GM12873 (cell line): Measurements from ENCODE around the gene DNMT3L.

Experiments used
- TF ChIP-seq, protein P1 (sequence below): IDR thresholded peaks from 2 replicates; pipeline ENCODE4 v1.5.1; 2012; ENCODE audit warnings: low read depth, mild to moderate bottlenecking, moderate library complexity, low read length, control low read depth; ENCODE audit not compliant: insufficient read depth; ENCODE audit errors: missing control alignments

Gene DNMT3L

DNA sequence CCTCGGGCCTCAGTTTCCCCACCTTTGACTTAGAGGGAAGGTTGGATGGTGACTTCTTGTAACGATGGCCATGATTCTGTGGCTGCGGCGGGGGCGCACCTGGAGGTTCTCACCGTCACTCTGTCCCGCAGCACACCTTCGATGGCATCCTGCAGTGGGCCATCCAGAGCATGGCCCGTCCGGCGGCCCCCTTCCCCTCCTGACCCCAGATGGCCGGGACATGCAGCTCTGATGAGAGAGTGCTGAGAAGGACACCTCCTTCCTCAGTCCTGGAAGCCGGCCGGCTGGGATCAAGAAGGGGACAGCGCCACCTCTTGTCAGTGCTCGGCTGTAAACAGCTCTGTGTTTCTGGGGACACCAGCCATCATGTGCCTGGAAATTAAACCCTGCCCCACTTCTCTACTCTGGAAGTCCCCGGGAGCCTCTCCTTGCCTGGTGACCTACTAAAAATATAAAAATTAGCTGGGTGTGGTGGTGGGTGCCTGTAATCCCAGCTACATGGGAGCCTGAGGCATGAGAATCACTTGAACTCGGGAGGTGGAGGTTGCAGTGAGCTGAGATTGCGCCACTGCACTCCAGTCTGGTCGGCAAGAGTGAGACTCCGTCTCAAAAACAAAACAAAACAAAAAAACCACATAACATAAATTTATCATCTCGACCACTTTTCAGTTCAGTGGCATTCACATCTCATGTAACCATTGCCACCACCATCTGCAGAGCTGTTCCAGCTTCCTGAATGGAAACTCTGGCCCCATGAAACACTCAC is 36.0 kb upstream of the DNMT3L start:
- TF ChIP-seq, protein P1, sequence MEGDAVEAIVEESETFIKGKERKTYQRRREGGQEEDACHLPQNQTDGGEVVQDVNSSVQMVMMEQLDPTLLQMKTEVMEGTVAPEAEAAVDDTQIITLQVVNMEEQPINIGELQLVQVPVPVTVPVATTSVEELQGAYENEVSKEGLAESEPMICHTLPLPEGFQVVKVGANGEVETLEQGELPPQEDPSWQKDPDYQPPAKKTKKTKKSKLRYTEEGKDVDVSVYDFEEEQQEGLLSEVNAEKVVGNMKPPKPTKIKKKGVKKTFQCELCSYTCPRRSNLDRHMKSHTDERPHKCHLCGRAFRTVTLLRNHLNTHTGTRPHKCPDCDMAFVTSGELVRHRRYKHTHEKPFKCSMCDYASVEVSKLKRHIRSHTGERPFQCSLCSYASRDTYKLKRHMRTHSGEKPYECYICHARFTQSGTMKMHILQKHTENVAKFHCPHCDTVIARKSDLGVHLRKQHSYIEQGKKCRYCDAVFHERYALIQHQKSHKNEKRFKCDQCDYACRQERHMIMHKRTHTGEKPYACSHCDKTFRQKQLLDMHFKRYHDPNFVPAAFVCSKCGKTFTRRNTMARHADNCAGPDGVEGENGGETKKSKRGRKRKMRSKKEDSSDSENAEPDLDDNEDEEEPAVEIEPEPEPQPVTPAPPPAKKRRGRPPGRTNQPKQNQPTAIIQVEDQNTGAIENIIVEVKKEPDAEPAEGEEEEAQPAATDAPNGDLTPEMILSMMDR = peak; percentile 87

DNA sequence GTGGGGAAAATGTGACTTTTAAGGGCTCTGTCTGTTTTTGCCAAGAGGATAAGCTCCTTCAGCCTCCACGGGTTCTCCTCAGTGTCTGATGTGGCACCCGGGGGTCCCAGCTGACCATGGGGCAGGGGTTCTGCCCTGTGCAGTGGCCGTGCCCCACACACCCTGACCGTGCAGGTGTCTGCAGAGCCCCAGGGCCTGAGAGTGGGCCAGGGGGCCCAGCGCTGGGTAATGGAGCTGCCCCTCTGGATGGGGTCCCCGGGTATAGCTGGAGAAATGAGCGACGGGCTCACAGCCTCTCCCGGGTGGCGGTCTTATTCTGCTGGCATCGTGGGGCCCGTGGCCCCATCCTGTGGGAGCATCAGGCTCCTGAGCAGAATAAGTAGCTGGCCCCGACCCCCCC is 35.2 kb upstream of the DNMT3L start:
- TF ChIP-seq, protein P1 = no peak

DNA sequence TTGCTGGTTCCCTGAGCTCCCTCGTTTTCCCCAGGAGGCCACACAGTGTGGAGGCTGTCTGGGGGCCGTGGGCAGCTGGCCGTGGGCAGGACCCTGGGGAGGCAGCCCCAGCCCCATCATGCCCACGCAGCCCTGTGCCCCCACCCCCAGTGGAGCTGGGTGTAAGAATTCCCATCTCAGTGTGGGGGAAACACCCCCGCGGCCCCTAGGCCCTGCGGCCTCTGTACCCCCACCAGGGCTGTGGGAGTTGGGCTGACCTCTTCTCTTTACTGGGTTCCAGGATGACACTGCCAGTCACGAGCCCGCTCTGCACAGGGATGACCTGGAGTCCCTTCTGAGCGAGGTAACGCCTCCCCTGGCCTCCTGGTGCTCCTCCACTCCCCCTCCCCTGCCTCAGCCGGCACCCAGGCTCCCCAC is 34.4 kb upstream of the DNMT3L start:
- TF ChIP-seq, protein P1 = no peak

DNA sequence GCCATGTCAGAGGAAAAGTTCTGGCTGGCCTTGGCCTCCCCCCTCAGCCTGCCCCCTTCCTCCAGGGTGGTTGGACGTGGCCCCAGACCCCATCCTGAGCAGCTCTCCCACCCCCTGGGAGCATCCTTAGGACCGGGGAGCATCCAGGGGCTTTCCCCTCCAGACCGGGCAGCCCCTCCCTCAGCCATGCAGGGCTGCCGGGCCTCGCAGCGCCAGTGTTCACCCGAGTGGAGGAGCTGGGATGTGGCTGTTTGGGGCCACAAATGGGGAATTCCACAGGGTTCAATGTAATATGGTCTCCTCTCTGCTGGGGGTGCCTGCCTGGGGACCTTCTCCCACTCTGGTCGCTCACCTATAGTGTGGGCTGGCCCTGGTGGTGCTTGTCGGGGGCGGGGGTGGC is 33.9 kb upstream of the DNMT3L start:
- TF ChIP-seq, protein P1 = no peak

DNA sequence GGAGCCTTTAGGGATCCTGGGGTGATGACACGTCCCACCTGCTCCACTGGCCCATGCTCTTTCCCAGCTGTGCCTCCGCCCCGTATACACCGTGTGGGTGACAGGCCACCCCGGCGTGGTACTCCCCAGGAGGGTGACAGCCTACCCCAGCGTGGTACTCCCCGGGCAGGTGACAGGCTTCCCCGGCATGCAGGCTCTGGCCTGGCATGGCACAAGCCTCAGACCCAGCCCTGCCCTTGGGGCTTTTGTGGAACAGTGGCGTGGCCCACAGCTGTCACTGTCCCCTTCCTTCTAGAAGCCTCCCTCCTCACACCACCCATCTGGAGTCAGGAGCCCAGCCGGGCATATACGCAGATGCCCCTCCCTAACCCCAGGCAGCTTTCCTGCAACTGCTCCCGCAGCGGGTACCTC is 33.5 kb upstream of the DNMT3L start:
- TF ChIP-seq, protein P1 = no peak

DNA sequence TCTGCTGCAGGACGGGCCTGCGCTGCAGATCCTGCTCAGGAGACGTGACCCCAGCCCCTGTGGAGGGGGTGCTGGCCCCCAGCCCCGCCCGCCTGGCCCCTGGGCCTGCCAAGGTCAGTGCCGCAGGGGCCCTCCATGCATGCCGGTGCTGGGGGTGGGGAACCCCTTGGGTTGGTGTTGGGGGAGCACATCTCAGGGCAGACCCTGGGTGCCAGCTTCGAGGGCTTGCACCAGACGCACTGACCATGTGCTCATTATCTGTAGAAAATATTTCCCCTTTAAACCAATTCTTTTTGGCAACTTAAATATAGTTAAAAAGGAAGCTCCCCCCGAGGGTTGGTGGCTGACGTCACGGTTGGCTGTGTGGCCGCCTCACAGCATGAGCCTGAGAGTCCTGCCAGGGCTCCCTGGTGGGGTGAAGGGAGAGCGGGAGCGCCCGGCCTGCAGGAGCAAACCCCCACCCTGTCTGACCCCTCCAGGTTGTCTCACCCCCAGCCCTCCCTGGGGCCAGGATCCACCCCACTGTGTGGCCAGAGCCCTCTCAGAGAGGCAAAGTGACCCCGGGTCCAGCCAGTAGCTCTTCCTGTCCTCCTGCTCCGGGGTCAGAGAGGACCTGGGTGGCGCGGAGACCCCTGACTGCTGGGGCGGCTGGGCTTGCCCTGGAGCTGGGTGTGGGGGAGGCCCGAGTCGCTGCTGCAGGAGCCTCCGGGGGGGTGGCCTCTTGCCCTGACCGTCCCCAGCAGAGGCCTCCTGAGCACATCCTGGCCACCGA is 32.9 kb upstream of the DNMT3L start:
- TF ChIP-seq, protein P1 = no peak

DNA sequence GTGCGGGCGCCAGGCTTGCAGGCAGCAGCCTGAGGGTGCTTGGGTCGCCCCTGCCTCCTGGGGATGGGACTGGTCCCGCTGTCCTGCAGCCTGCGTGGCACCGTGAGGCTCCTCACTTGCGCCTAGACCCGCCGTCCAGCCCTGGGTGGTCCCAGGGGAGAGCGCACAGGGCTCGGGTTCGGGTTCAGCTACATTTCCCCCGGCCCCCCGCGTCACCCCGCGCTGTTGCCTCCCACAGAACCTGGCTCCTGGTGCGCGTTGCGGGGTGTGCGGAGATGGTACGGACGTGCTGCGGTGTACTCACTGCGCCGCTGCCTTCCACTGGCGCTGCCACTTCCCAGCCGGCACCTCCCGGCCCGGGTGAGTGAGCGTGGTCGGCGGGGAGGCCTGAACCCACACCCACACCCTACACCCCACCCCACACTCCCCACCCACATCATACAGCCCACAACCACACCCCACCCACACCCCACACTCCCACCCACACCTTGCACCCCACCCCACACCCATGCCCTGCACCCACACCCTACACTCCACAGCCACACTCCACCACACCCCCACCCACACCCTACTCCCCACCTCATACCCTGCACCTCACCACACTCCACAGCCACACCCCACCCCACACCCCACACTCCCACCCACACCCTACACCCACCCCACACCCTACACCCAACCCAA is 32.0 kb upstream of the DNMT3L start:
- TF ChIP-seq, protein P1 = no peak
